CD4-positive, alpha-beta T cell treated with Interleukin-6 for 4 hours (primary cell): ENCODE results near the gene ANO2.

ENCODE experiments used
- DNase-seq: peaks from one replicate; pipeline ENCODE4 v3.0.0-alpha.2; 2020; ENCODE audit warnings: mixed read lengths

ANO2 gene

GRCh38 chr12:5945071-5946008, at the start of gene ANO2:
Gene ANO2, minus strand, starts transcription at chr12:5945259. Its CDS starts 42 bp downstream, at chr12:5945217.
- DNase-seq: no peak

DNA sequence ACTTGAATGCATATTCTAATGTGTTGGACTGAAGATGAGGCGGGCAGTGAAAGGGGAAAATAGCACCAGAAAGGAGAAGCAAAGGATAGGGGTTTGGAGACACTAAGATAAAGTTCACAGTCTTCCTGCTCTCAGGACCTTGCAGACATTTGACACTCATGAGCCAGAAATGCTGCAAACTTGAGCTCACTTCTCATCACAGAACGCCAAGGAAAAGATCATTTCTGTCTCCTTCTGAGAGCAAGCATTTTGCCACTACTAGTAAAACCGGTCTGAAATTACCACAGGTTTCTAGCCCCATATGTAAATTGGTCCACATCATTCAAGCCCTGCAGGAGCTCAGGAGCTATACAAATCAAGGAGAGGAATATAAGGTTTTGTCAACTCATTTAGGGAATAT, 44.6 kb upstream of the ANO2 start:
- no peak for DNase-seq

- DNase-seq: peak; percentile 71
Measured at GRCh38 chr12:5988659-5989116, 43.6 kb upstream of the ANO2 start.

- no peak for DNase-seq
Measured at GRCh38 chr12:5988088-5988487, 43.0 kb upstream of the ANO2 start.

DNA sequence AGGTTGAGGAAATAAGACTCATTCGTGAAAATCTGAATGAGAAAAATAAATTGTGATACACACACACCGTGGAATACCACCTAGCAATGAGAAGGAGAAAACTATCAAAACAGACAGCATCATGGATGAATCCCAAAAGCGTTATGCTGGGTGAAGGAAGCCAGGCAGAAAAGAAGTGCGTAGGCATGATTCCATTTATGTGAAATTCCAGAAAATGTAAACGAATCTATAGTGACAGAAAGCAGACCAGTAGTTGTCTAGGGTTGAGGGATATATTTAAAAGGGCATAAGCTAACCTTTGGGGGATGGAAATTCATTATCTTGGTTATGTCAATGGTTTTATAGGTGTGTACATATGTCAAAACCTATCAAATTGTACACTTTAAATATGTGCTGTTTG, 42.5 kb upstream of the ANO2 start:
- DNase-seq: no peak

DNA sequence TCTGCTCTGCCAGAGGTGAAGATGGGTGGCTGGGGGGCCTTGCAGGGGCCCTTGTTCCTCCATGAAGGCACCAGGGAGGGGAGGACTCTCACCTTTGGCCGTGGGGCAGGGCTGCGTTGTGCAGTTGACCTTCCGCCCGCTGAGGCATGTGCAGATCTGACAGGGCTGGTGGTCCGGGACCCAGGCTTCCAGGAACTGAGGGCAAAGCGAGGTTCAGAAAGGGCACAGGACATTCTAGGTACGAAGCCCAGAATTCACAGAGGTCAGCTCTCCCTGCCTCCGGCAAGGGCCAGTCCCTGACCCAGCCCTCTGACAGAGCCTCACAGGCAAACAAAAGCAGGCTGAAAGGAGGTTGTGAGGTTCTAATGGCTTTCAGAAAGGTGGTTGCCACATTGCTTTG, 40.4 kb upstream of the ANO2 start:
- no peak for DNase-seq

DNA sequence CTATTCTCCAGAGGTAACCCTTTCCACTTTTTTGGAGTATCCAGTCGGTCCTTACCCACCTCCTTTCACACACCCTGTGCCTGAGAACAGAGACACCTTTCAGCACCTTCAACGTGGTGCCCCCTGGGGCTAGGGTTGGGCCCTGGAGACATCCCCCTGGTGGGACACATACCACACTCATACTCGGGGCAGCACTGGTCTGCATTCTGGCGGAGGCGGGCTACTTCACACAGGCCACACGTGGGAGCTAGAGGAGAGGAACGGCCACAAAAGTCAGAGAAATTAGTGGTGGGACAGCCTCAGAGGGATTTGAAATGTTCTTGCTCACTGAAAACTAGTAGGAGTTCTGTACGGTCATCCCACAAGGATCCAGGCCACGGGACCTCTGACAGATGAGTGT, 39.8 kb upstream of the ANO2 start:
- DNase-seq: no peak

DNA sequence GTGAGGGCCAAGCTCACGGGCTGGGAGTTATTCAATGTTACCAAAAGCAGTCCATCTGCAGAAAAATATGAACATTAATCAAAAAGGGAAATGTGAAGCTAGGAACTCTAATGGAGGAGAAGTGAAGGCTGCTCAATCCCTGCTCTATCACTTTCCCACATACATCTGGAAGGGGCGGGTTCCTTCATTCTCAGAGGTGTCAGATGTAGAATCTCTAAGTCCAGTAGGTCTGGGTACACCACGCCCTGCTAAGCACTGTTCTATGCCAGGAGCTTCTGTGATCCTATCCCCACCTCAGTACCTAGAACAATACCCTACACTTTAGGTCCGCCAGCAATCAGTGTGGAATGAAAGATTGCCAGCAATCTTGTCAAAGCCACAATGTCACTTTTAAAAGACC, 37.0 kb upstream of the ANO2 start:
- no peak for DNase-seq

DNA sequence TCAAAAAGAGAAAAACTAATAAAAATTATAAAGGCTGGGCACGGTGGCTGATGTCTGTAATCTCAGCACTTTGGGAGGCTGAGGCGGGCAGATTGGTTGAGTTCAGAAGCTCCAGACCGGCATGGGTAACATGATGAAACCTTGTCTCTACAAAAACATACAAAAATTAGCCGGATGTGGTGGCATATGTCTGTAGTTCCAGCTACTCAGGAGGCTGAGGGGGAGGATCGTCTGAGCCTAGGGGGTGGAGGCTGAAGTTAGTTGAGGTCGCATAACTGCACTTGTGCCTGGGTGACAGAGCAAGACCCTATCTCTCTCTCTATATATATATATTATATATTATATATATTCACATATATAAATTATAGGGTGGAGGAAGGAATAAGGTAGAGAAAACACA, 32.5 kb upstream of the ANO2 start:
- DNase-seq: no peak

DNA sequence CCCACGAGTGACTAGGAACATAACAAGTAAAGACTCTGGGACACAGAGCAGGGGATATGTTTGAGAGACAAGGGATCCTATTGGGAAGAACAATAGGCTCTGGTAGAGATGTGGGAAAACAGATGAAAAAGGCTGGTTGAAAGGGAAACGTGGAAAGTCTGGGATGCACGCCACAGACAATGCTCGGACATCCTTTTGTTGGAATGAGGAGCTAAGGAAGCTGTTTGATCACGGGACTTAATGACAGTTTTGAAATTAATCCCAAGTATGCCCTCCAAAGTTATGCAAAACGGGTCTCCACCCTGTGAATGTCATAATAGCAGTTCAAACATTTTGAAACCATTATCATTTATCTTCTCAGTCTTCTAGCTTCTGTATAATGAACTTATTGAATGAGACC, 31.7 kb upstream of the ANO2 start:
- no peak for DNase-seq

- DNase-seq: no peak
Measured at GRCh38 chr12:5976196-5976595, 31.1 kb upstream of the ANO2 start.

- DNase-seq: no peak
Measured at GRCh38 chr12:5973461-5974115, 28.5 kb upstream of the ANO2 start.

DNA sequence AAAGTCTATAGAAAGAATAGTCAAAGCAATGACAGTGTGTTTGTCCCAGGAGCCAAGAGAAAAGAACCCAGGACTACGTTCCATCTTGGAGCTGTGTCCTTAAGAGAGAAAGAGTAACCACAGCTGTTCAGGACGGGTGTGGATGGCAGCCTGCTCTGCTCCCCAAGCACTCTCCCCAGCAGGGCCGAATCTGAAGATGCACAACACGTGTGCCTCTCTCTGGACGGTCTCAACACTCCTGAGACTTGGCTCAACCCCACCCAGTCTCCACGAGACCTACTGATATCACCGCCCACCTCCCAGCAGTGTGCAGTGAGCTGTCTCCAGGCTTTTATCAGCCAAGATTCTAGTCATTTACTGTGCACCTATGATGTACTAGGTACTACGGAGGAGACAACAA, 27.3 kb upstream of the ANO2 start:
- no peak for DNase-seq

GRCh38 chr12:5971194-5971850, 26.3 kb upstream of the ANO2 start:
- no peak for DNase-seq

GRCh38 chr12:5969974-5970690, 25.1 kb upstream of the ANO2 start:
- DNase-seq: no peak

- DNase-seq: no peak
Measured at GRCh38 chr12:5969156-5969973, 24.3 kb upstream of the ANO2 start.

GRCh38 chr12:5967645-5968415, 22.8 kb upstream of the ANO2 start:
- DNase-seq: no peak

GRCh38 chr12:5966486-5967095, 21.5 kb upstream of the ANO2 start:
- DNase-seq: no peak

DNA sequence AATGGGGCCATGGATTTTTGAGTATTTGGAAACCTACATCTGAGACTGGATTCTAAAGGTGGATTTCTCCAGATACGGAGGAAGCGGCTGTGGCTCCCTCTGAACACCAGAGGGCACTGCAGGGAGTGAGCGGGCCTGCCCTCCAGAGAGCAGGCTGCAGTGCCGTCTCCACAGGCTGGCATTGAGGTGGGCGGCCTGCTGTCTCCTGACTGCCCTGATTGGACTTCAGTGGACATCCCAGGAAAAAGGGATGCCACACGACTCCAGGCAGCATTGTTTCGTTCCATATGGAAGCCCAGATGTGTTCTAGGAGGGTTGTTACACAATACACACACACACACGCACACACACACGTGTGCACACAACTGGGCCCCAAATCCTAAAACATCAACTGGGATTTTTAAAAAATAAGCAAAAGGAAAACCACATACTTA, 20.9 kb upstream of the ANO2 start:
- peak; percentile 45 for DNase-seq
